Measurements from ENCODE around the gene PHYKPL.

PHYKPL gene

GRCh38 chr5:178212241-178213002 is 20.2 kb downstream of the PHYKPL start:
- Histone ChIP-seq H4K20me1 (ENCODE audit: insufficient read depth) (peaks cover 15% of the 10 kb centered on the region; the same call in 1 of the 2 replicates), H2AFZ (ENCODE audit: low read depth) (no peak overlapping the region), H3K4me3 (IDR thresholded peaks at IDR 0.05; ENCODE audit: insufficient read depth, low read depth, low read length) (no peak overlapping the region), H3K4me2 (no peak overlapping the region), H3K27me3 (ENCODE audit: insufficient read depth, low read depth) (no peaks in the 10 kb centered on the region), H3K4me1 (ENCODE audit: low read depth, poor library complexity, severe bottlenecking) (no peaks in the 10 kb centered on the region), H3K36me3 (ENCODE audit: insufficient read depth) (peaks cover 9% of the 10 kb centered on the region; the same call in 1 of the 2 replicates), H3K79me2 (ENCODE audit: insufficient read depth, low read depth) (peaks cover 17% of the 10 kb centered on the region; the same call in 1 of the 2 replicates), H3K9ac (no peak overlapping the region), H3K27ac (no peak overlapping the region; the same call in 1 of the 2 replicates)
- no peak for TF ChIP-seq CTCF (conservative IDR thresholded peaks at IDR 0.05; ENCODE audit: low read depth, low read length)

GRCh38 chr5:178211095-178212048 is 21.2 kb downstream of the PHYKPL start:
- Histone ChIP-seq H3K9ac (no peak overlapping the region), H3K79me2 (ENCODE audit: insufficient read depth, low read depth) (peaks cover 27% of the 10 kb centered on the region), H3K4me3 (IDR thresholded peaks at IDR 0.05; ENCODE audit: insufficient read depth, low read depth, low read length) (no peak overlapping the region), H3K27me3 (ENCODE audit: insufficient read depth, low read depth) (no peaks in the 10 kb centered on the region), H3K27ac (no peak overlapping the region), H4K20me1 (ENCODE audit: insufficient read depth) (peaks cover 25% of the 10 kb centered on the region), H2AFZ (ENCODE audit: low read depth) (no peak overlapping the region), H3K4me2 (no peak overlapping the region), H3K36me3 (ENCODE audit: insufficient read depth) (peaks cover 9% of the 10 kb centered on the region; the same call in 1 of the 2 replicates), H3K4me1 (ENCODE audit: low read depth, poor library complexity, severe bottlenecking) (peaks cover 3% of the 10 kb centered on the region)
- no peak for TF ChIP-seq CTCF (conservative IDR thresholded peaks at IDR 0.05; ENCODE audit: low read depth, low read length)

- no peak for TF ChIP-seq CTCF (conservative IDR thresholded peaks at IDR 0.05; ENCODE audit: low read depth, low read length)
- Histone ChIP-seq H3K36me3 (ENCODE audit: insufficient read depth) (peaks cover 14% of the 10 kb centered on the region; the same call in 1 of the 2 replicates), H3K79me2 (ENCODE audit: insufficient read depth, low read depth) (peaks cover 34% of the 10 kb centered on the region)
These were observed 21.9 kb downstream of the PHYKPL start for GRCh38 chr5:178210686-178211085.

GRCh38 chr5:178210073-178210535 is 22.5 kb downstream of the PHYKPL start:
- no peak overlapping the region for H3K4me2 ChIP-seq
- peaks cover 14% of the 10 kb centered on the region; the same call in 1 of the 2 replicates for H3K36me3 ChIP-seq (ENCODE audit: insufficient read depth)
- peaks cover 37% of the 10 kb centered on the region for H4K20me1 ChIP-seq (ENCODE audit: insufficient read depth)
- H3K4me3 ChIP-seq (IDR thresholded peaks at IDR 0.05; ENCODE audit: insufficient read depth, low read depth, low read length), result no peak overlapping the region
- H3K79me2 ChIP-seq (ENCODE audit: insufficient read depth, low read depth), result peaks cover 40% of the 10 kb centered on the region
- H2AFZ ChIP-seq (ENCODE audit: low read depth), result no peak overlapping the region
- TF ChIP-seq CTCF (conservative IDR thresholded peaks at IDR 0.05; ENCODE audit: low read depth, low read length), result no peak
- H3K27me3 ChIP-seq (ENCODE audit: insufficient read depth, low read depth), result no peaks in the 10 kb centered on the region
- H3K9ac ChIP-seq, result no peak overlapping the region
- no peak overlapping the region for H3K27ac ChIP-seq
- peaks cover 5% of the 10 kb centered on the region for H3K4me1 ChIP-seq (ENCODE audit: low read depth, poor library complexity, severe bottlenecking)

More at GRCh38 chr5:178210686-178211085, 21.9 kb downstream of the PHYKPL start:
- Histone ChIP-seq H3K27me3 (ENCODE audit: insufficient read depth, low read depth) (no peaks in the 10 kb centered on the region), H3K4me2 (no peak overlapping the region), H4K20me1 (ENCODE audit: insufficient read depth) (peaks cover 32% of the 10 kb centered on the region), H2AFZ (ENCODE audit: low read depth) (no peak overlapping the region), H3K9ac (no peak overlapping the region), H3K4me3 (IDR thresholded peaks at IDR 0.05; ENCODE audit: insufficient read depth, low read depth, low read length) (no peak overlapping the region), H3K27ac (no peak overlapping the region), H3K4me1 (ENCODE audit: low read depth, poor library complexity, severe bottlenecking) (peaks cover 5% of the 10 kb centered on the region)

Measured in KMS-11 (cell line).